ENCODE results near the gene NMNAT1. TPM values are rescaled to one million over a fixed set of nuclear protein-coding genes. Genes with fewer than 3 reads are reported as not detected.
"Not testable (repeated sequence)": the region's sequence is repeated elsewhere in the genome, so short reads cannot be mapped to it uniquely, and the experiment has no call there.

Gene NMNAT1
- total RNA-seq, 2 donors from 2014 or later = 4.6 to 4.7 TPM

- no peak for ATAC-seq (ENCODE audit: insufficient number of reproducible peaks, low FRiP score, low read depth)
- no peaks in the 10 kb centered on the region for H3K27me3 ChIP-seq (replicated peaks; ENCODE audit: insufficient read depth)
- no peaks in the 10 kb centered on the region for H3K9me3 ChIP-seq
- no peak overlapping the region for H3K27ac ChIP-seq
- DNase-seq (ENCODE audit: low spot score) = no peak
- H3K36me3 ChIP-seq = no peaks in the 10 kb centered on the region
- H3K4me1 ChIP-seq (ENCODE audit: control insufficient read depth in 1 of 2, low read depth in 2 of 2) = no peaks in the 10 kb centered on the region
- no peak overlapping the region for H3K4me3 ChIP-seq
- TF ChIP-seq CTCF (IDR thresholded peaks at IDR 0.05) = no peak
Measured at GRCh38 chr1:10001016-10001665, 57.9 kb downstream of the NMNAT1 start.

GRCh38 chr1:10005248-10005647, 62.0 kb downstream of the NMNAT1 start:
- H3K27ac ChIP-seq; ATAC-seq (ENCODE audit: insufficient number of reproducible peaks, low FRiP score, low read depth); H3K4me1 ChIP-seq (ENCODE audit: control insufficient read depth in 1 of 2, low read depth in 2 of 2); H3K9me3 ChIP-seq; DNase-seq (ENCODE audit: low spot score); H3K27me3 ChIP-seq (replicated peaks; ENCODE audit: insufficient read depth); H3K4me3 ChIP-seq; H3K36me3 ChIP-seq: not testable (repeated sequence)

GRCh38 chr1:10007169-10007568, 63.9 kb downstream of the NMNAT1 start:
- ATAC-seq (ENCODE audit: insufficient number of reproducible peaks, low FRiP score, low read depth) (no peak), DNase-seq (ENCODE audit: low spot score) (no peak)
- no peak overlapping the region for H3K27ac ChIP-seq
- TF ChIP-seq CTCF (IDR thresholded peaks at IDR 0.05) = no peak
- H3K4me3 ChIP-seq = no peak overlapping the region
- H3K4me1 ChIP-seq (ENCODE audit: control insufficient read depth in 1 of 2, low read depth in 2 of 2) = no peaks in the 10 kb centered on the region
- no peaks in the 10 kb centered on the region for H3K27me3 ChIP-seq (replicated peaks; ENCODE audit: insufficient read depth)
- H3K9me3 ChIP-seq = no peaks in the 10 kb centered on the region
- no peaks in the 10 kb centered on the region for H3K36me3 ChIP-seq

GRCh38 chr1:10014016-10014415, 70.7 kb downstream of the NMNAT1 start:
- no peak for TF ChIP-seq CTCF (IDR thresholded peaks at IDR 0.05)
- Histone ChIP-seq H3K27me3 (replicated peaks; ENCODE audit: insufficient read depth) (no peaks in the 10 kb centered on the region), H3K9me3 (no peaks in the 10 kb centered on the region), H3K27ac (no peak overlapping the region), H3K36me3 (no peaks in the 10 kb centered on the region), H3K4me3 (no peak overlapping the region), H3K4me1 (ENCODE audit: control insufficient read depth in 1 of 2, low read depth in 2 of 2) (peaks cover 4 to 16% of the 10 kb centered on the region in 2 donors)
- ATAC-seq (ENCODE audit: insufficient number of reproducible peaks, low FRiP score, low read depth) = no peak
- no peak for DNase-seq (ENCODE audit: low spot score)

GRCh38 chr1:10019561-10019960, 76.3 kb downstream of the NMNAT1 start:
- no peak for TF ChIP-seq CTCF (IDR thresholded peaks at IDR 0.05)
- DNase-seq (ENCODE audit: low spot score) = no peak
- Histone ChIP-seq H3K4me3 (no peak overlapping the region), H3K4me1 (ENCODE audit: control insufficient read depth in 1 of 2, low read depth in 2 of 2) (peaks cover 4 to 16% of the 10 kb centered on the region in 2 donors), H3K36me3 (no peaks in the 10 kb centered on the region), H3K9me3 (no peaks in the 10 kb centered on the region), H3K27me3 (replicated peaks; ENCODE audit: insufficient read depth) (no peaks in the 10 kb centered on the region), H3K27ac (no peak overlapping the region)
- no peak for ATAC-seq (ENCODE audit: insufficient number of reproducible peaks, low FRiP score, low read depth)

- ATAC-seq (ENCODE audit: insufficient number of reproducible peaks, low FRiP score, low read depth) (no peak), DNase-seq (ENCODE audit: low spot score) (no peak)
- Histone ChIP-seq H3K9me3 (no peaks in the 10 kb centered on the region), H3K36me3 (no peaks in the 10 kb centered on the region), H3K4me3 (no peak overlapping the region), H3K4me1 (ENCODE audit: control insufficient read depth in 1 of 2, low read depth in 2 of 2) (peaks cover 4 to 16% of the 10 kb centered on the region in 2 donors), H3K27me3 (replicated peaks; ENCODE audit: insufficient read depth) (no peaks in the 10 kb centered on the region), H3K27ac (no peak overlapping the region)
- TF ChIP-seq CTCF (IDR thresholded peaks at IDR 0.05) = no peak
Measured at GRCh38 chr1:10020086-10020485, 76.8 kb downstream of the NMNAT1 start.

GRCh38 chr1:10020678-10021077, 77.4 kb downstream of the NMNAT1 start:
- H3K36me3 ChIP-seq; H3K4me3 ChIP-seq; DNase-seq (ENCODE audit: low spot score); ATAC-seq (ENCODE audit: insufficient number of reproducible peaks, low FRiP score, low read depth); H3K27me3 ChIP-seq (replicated peaks; ENCODE audit: insufficient read depth); H3K27ac ChIP-seq; H3K9me3 ChIP-seq: not testable (repeated sequence)
- peaks cover under 1 to 12% of the 10 kb centered on the region in 2 donors for H3K4me1 ChIP-seq (ENCODE audit: control insufficient read depth in 1 of 2, low read depth in 2 of 2)

GRCh38 chr1:10021992-10022391, 78.7 kb downstream of the NMNAT1 start:
- H3K27ac ChIP-seq; H3K9me3 ChIP-seq; DNase-seq (ENCODE audit: low spot score); H3K4me3 ChIP-seq; H3K4me1 ChIP-seq (ENCODE audit: control insufficient read depth in 1 of 2, low read depth in 2 of 2); H3K36me3 ChIP-seq; ATAC-seq (ENCODE audit: insufficient number of reproducible peaks, low FRiP score, low read depth); H3K27me3 ChIP-seq (replicated peaks; ENCODE audit: insufficient read depth): not testable (repeated sequence)
